GM23248 (cell line): ENCODE data around the gene AASDH. TPM values are rescaled to one million over a fixed set of nuclear protein-coding genes. Genes with fewer than 3 reads are reported as not detected.
"Not testable (repeated sequence)": the region's sequence is repeated elsewhere in the genome, so short reads cannot be mapped to it uniquely, and the experiment has no call there.

Experiments
- DNase-seq: peaks from one replicate; pipeline ENCODE4 v3.0.0-alpha.2; 2015
- H2AFZ ChIP-seq: fragments of 200-600 bp; sonication (generic); 2 replicates; pipeline ENCODE4 v1.6.1; 2016; ENCODE audit warnings: antibody characterized with exemption
- H3F3A ChIP-seq: fragments of 200-600 bp; sonication (generic); 2 replicates; pipeline ENCODE4 v1.6.1; 2016; ENCODE audit warnings: mild to moderate bottlenecking, antibody characterized with exemption, mixed run types; ENCODE audit not compliant: insufficient read depth
- H3K27ac ChIP-seq: fragments of 200-600 bp; sonication (generic); 2 replicates; pipeline ENCODE4 v1.5.1; 2016; ENCODE audit warnings: mild to moderate bottlenecking
- H3K27me3 ChIP-seq: fragments of 200-600 bp; sonication (generic); replicated peaks from 2 replicates; pipeline ENCODE4 v1.6.1; 2016; ENCODE audit warnings: mild to moderate bottlenecking; ENCODE audit not compliant: insufficient read depth
- H3K36me3 ChIP-seq: fragments of 200-600 bp; sonication (generic); 2 replicates; pipeline ENCODE4 v1.6.1; 2016; ENCODE audit warnings: low read depth, mild to moderate bottlenecking
- H3K4me1 ChIP-seq: fragments of 200-600 bp; sonication (generic); 2 replicates; pipeline ENCODE4 v1.6.1; 2016; ENCODE audit warnings: mild to moderate bottlenecking; ENCODE audit not compliant: insufficient read depth
- H3K4me2 ChIP-seq: fragments of 200-600 bp; sonication (generic); one replicate; pipeline ENCODE4 v1.6.1; 2016; ENCODE audit warnings: mild to moderate bottlenecking; ENCODE audit not compliant: unreplicated experiment
- H3K4me3 ChIP-seq: fragments of 200-600 bp; sonication (generic); 2 replicates; pipeline ENCODE4 v1.5.1; 2016; ENCODE audit warnings: mild to moderate bottlenecking
- H3K79me2 ChIP-seq: fragments of 200-600 bp; sonication (generic); 2 replicates; pipeline ENCODE4 v1.6.1; 2016; ENCODE audit warnings: mild to moderate bottlenecking; ENCODE audit not compliant: insufficient read depth
- H3K9ac ChIP-seq: fragments of 200-600 bp; sonication (generic); 2 replicates; pipeline ENCODE4 v1.6.1; 2016; ENCODE audit warnings: mild to moderate bottlenecking
- H3K9me2 ChIP-seq: fragments of 200-600 bp; sonication (generic); 2 replicates; pipeline ENCODE4 v1.6.1; 2016; ENCODE audit warnings: mixed run types, mild to moderate bottlenecking, moderate library complexity; ENCODE audit not compliant: insufficient read depth
- H3K9me3 ChIP-seq: fragments of 200-600 bp; sonication (generic); one replicate; pipeline ENCODE4 v1.6.1; 2017; ENCODE audit warnings: low read depth
- H4K20me1 ChIP-seq: fragments of 200-600 bp; sonication (generic); 2 replicates; pipeline ENCODE4 v1.6.0; 2016; ENCODE audit not compliant: insufficient read depth
- EZH2 ChIP-seq: fragments of 200-600 bp; sonication (generic); IDR thresholded peaks from 2 replicates; pipeline ENCODE4 v1.6.1; 2018; ENCODE audit warnings: antibody characterized with exemption, mild to moderate bottlenecking; ENCODE audit not compliant: insufficient read depth, poor library complexity, severe bottlenecking
- EZH2phosphoT487 ChIP-seq: fragments of 200-600 bp; sonication (generic); IDR thresholded peaks from 2 replicates; pipeline ENCODE4 v1.6.1; 2018; ENCODE audit warnings: antibody characterized with exemption, moderate library complexity, mild to moderate bottlenecking, low read depth; ENCODE audit not compliant: insufficient read depth
- WGBS, 2 experiments: methylation state at CpG; one replicate each; pipeline ENCODE4 v1.1.6; 2015 to 2017; ENCODE audit warnings: low lambda C conversion rate in 2 of 2, low coverage in 1 of 2; ENCODE audit errors: missing lambda C conversion rate in 2 of 2; 5-methylcytosine and 5-hydroxymethylcytosine counted together
- in situ Hi-C: fragments of 300-500 bp; cut with MboI; formaldehyde crosslinking; loops from 2 replicates; pipeline ENCODE4 v1.15.0; 2020
- polyA plus RNA-seq: library from polyadenylated mRNA; unstranded; fragments of >200 nt; fragmentation: Nextera tagmentation; extraction: Ambion mirVana; gene quantifications from 2 replicates; pipeline ENCODE4 v1.2.1, GENCODE V29; 2016
- total RNA-seq: library from RNA; depleted of rRNA; stranded (reverse); fragments of >200 nt; shearing (Covaris generic); gene quantifications from 2 replicates; pipeline ENCODE4 v1.2.3, GENCODE V29; 2014

Gene AASDH
- total and polyA plus RNA-seq, 2 experiments from 2014 or later, result 11.5 to 16.5 TPM

- Histone ChIP-seq H3K9me3 (no peaks in the 10 kb centered on the region), H3K79me2 (0 out of 2 replicates have a peak, but pooled peaks cover 5% of the 10 kb centered on the region), H3K4me2 (no peak overlapping the region), H3K9ac (no peak overlapping the region), H3K36me3 (no peaks in the 10 kb centered on the region; the same call in 1 of the 2 replicates), H3K4me1 (no peaks in the 10 kb centered on the region), H4K20me1 (no peaks in the 10 kb centered on the region), H3K4me3 (no peak overlapping the region), H3F3A (0 out of 2 replicates have a peak, but pooled peaks cover 6% of the 10 kb centered on the region), H3K27me3 (no peaks in the 10 kb centered on the region), H3K9me2 (no peaks in the 10 kb centered on the region), H3K27ac (no peak overlapping the region), H2AFZ (no peak overlapping the region)
- WGBS, 2 experiments, result 46% methylated on average over 8 of the region's 8 CpGs
- no peak for DNase-seq
- TF ChIP-seq EZH2, result no peak
- no peak for TF ChIP-seq EZH2phosphoT487
- in situ Hi-C loops, result no loop called here
Measured at GRCh38 chr4:56371426-56372220, 15.7 kb downstream of the AASDH start.

GRCh38 chr4:56370377-56370776 lies 16.9 kb downstream of the AASDH start:
- Histone ChIP-seq H3K9me2 (no peaks in the 10 kb centered on the region), H4K20me1 (no peaks in the 10 kb centered on the region), H3F3A (0 out of 2 replicates have a peak, but pooled peaks cover 6% of the 10 kb centered on the region), H3K79me2 (0 out of 2 replicates have a peak, but pooled peaks cover 5% of the 10 kb centered on the region), H3K4me2 (no peak overlapping the region), H3K4me1 (no peaks in the 10 kb centered on the region), H3K4me3 (no peak overlapping the region), H3K27ac (no peak overlapping the region), H2AFZ (no peak overlapping the region), H3K9ac (no peak overlapping the region), H3K27me3 (no peaks in the 10 kb centered on the region), H3K9me3 (no peaks in the 10 kb centered on the region), H3K36me3 (no peaks in the 10 kb centered on the region; the same call in 1 of the 2 replicates)
- no peak for DNase-seq
- no peak for TF ChIP-seq EZH2
- no peak for TF ChIP-seq EZH2phosphoT487
- in situ Hi-C loops, result no loop called here
- 95 to 99% methylated on average over 3 of the region's 3 CpGs for WGBS, 2 experiments

- H4K20me1 ChIP-seq, H3K4me2 ChIP-seq, H2AFZ ChIP-seq, H3K9me2 ChIP-seq, H3K27me3 ChIP-seq, H3K27ac ChIP-seq, DNase-seq, H3K9ac ChIP-seq, H3K9me3 ChIP-seq, H3K4me3 ChIP-seq, H3K4me1 ChIP-seq, H3K79me2 ChIP-seq, in situ Hi-C loops, H3K36me3 ChIP-seq, H3F3A ChIP-seq: not testable (repeated sequence)
- 92% methylated on average over 12 of the region's 12 CpGs for WGBS, 2 experiments
Measured at GRCh38 chr4:56362981-56363380, 24.3 kb downstream of the AASDH start.

GRCh38 chr4:56360071-56360470 lies 27.2 kb downstream of the AASDH start:
- no peak overlapping the region for H3K4me2 ChIP-seq
- H3K36me3 ChIP-seq, result no peaks in the 10 kb centered on the region
- no peaks in the 10 kb centered on the region for H3K27me3 ChIP-seq
- H2AFZ ChIP-seq, result no peak overlapping the region
- H3F3A ChIP-seq, result no peaks in the 10 kb centered on the region
- H4K20me1 ChIP-seq, result no peaks in the 10 kb centered on the region
- H3K4me3 ChIP-seq, result no peak overlapping the region
- TF ChIP-seq EZH2phosphoT487, result no peak
- no peak for TF ChIP-seq EZH2
- no peak overlapping the region for H3K27ac ChIP-seq
- H3K9me3 ChIP-seq, result no peaks in the 10 kb centered on the region
- H3K79me2 ChIP-seq, result no peaks in the 10 kb centered on the region
- H3K4me1 ChIP-seq, result no peaks in the 10 kb centered on the region
- DNase-seq, result peak; percentile 53
- no peaks in the 10 kb centered on the region; the same call in 1 of the 2 replicates for H3K9me2 ChIP-seq
- in situ Hi-C loops, result no loop called here
- H3K9ac ChIP-seq, result no peak overlapping the region

GRCh38 chr4:56356650-56357049 lies 30.6 kb downstream of the AASDH start:
- DNase-seq, result no peak
- Histone ChIP-seq H2AFZ (no peak overlapping the region), H4K20me1 (no peaks in the 10 kb centered on the region), H3K9me3 (no peaks in the 10 kb centered on the region), H3K27ac (no peak overlapping the region), H3K9ac (no peak overlapping the region), H3K9me2 (no peaks in the 10 kb centered on the region; the same call in 1 of the 2 replicates), H3K27me3 (no peaks in the 10 kb centered on the region), H3K36me3 (no peaks in the 10 kb centered on the region), H3K4me2 (no peak overlapping the region), H3K4me3 (no peak overlapping the region), H3F3A (no peaks in the 10 kb centered on the region), H3K4me1 (no peaks in the 10 kb centered on the region), H3K79me2 (no peaks in the 10 kb centered on the region)
- 98 to 99% methylated on average over 9 of the region's 9 CpGs for WGBS, 2 experiments
- in situ Hi-C loops, result no loop called here
- TF ChIP-seq EZH2 (no peak), EZH2phosphoT487 (no peak)
